CD4-positive, alpha-beta T cell treated with Interleukin-6 for 4 hours (primary cell): Measurements from ENCODE around the gene RHCG.

Source experiments
- DNase-seq: peaks from one replicate; pipeline ENCODE4 v3.0.0-alpha.2; 2020; ENCODE audit warnings: mixed read lengths

The RHCG gene

GRCh38 chr15:89502867-89503595 lies 6.6 kb upstream of the RHCG start:
- no peak for DNase-seq

GRCh38 chr15:89501646-89502045 lies 5.3 kb upstream of the RHCG start:
- no peak for DNase-seq

GRCh38 chr15:89500397-89501270 lies 4.3 kb upstream of the RHCG start:
- no peak for DNase-seq

- no peak for DNase-seq
Observed at GRCh38 chr15:89499156-89499555, 2.8 kb upstream of the RHCG start.

GRCh38 chr15:89498574-89498906 lies 2.2 kb upstream of the RHCG start:
- DNase-seq, result no peak

- no peak for DNase-seq
Observed at GRCh38 chr15:89497231-89497630, 848 bp upstream of the RHCG start.

- no peak for DNase-seq
Observed at GRCh38 chr15:89495638-89496145, 691 bp downstream of the RHCG start.

- peak; percentile 5 for DNase-seq
Observed at GRCh38 chr15:89494941-89495637, 1.3 kb downstream of the RHCG start.

GRCh38 chr15:89494031-89494430 lies 2.4 kb downstream of the RHCG start:
- no peak for DNase-seq

GRCh38 chr15:89492934-89493631 lies 3.3 kb downstream of the RHCG start:
- DNase-seq, result no peak

- no peak for DNase-seq
Observed at GRCh38 chr15:89492111-89492641, 4.2 kb downstream of the RHCG start.

GRCh38 chr15:89490814-89491315 lies 5.5 kb downstream of the RHCG start:
- DNase-seq, result no peak

- no peak for DNase-seq
Observed at GRCh38 chr15:89490081-89490813, 6.1 kb downstream of the RHCG start.

GRCh38 chr15:89489376-89489775 lies 7.0 kb downstream of the RHCG start:
- no peak for DNase-seq

- no peak for DNase-seq
Observed at GRCh38 chr15:89487791-89488190, 8.6 kb downstream of the RHCG start.

- DNase-seq, result peak; percentile 29
Observed at GRCh38 chr15:89486726-89487050, 9.7 kb downstream of the RHCG start.

GRCh38 chr15:89483079-89483478 lies 13.3 kb downstream of the RHCG start:
- DNase-seq, result no peak

GRCh38 chr15:89482139-89482538 lies 14.2 kb downstream of the RHCG start:
- no peak for DNase-seq

- no peak for DNase-seq
Observed at GRCh38 chr15:89480505-89480904, 15.9 kb downstream of the RHCG start.

- DNase-seq, result no peak
Observed at GRCh38 chr15:89479173-89479572, 17.2 kb downstream of the RHCG start.

- DNase-seq, result no peak
Observed at GRCh38 chr15:89477411-89478242, 18.8 kb downstream of the RHCG start.
